HG03196 (cell line): ENCODE results near the gene NPLOC4.

Source experiments
- ATAC-seq: cut with Tn5 transposase; IDR thresholded peaks from one replicate; pipeline ENCODE4 v1.9.1; 2021; ENCODE audit not compliant: unreplicated experiment

Gene NPLOC4

GRCh38 chr17:81520021-81520901 lies 116.7 kb downstream of the NPLOC4 start:
- no peak for ATAC-seq

- no peak for ATAC-seq
Measured at GRCh38 chr17:81519284-81520020, 117.5 kb downstream of the NPLOC4 start.

DNA sequence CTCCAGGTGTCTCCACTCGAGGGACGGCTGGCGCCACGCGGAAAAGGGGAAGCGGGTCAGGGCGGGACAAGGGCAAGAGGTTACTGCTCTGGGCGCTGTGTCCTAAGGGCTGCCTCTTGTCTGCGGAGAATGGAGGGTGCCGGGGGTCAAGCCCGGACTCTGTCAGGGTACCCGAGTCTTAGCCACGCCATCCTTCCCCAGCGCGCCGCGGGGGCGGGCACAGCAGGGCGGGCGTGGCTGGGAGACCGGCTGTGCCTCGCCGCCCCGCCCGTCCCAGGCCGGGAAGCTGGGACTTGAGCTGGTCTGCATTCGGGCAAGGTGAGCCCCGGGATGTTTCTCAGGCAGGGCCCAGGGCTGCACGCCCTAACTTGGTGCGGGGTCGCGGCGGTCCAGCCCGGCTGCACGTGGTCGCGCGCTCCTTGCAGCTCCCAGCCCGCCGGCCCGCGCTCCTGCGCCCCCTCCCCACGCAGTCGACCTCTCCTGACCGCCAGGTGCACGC lies 118.1 kb downstream of the NPLOC4 start:
- no peak for ATAC-seq

DNA sequence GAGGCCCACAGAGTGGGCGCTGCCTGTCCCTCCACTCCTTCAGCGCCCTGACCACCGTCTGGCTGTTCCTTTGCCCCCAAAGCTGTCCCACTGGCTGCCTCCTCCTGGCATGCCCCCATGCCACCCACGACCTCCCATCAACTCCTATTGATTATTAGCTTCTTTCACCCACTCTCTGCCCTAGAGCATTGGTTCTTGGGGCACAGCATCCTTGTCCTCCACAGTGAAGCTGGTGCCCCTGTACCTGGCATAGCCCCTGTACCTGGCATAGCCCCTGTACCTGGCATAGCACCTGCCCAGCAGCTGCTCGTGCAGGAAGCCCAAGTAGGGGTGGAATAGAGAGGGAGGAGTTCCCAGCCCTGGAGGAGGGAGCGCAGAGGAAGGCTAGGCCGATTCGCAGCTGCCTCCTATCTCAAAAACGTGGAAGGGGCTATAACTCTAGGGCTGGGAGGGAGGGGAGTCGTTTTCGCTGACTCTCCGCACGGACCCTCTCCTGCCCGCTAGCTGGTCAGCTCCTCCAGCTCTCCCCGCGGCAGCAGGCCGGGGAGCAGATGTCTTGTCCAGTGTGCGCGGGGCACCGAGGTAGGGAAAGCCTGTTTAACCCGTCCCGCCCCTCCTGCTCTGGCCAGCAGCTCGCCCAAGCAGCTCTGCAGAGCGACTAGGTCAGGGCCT lies 118.7 kb downstream of the NPLOC4 start:
- ATAC-seq: no peak

GRCh38 chr17:81517339-81518112 lies 119.4 kb downstream of the NPLOC4 start:
- ATAC-seq: peak; percentile 23

GRCh38 chr17:81517009-81517338 lies 119.9 kb downstream of the NPLOC4 start:
- no peak for ATAC-seq

DNA sequence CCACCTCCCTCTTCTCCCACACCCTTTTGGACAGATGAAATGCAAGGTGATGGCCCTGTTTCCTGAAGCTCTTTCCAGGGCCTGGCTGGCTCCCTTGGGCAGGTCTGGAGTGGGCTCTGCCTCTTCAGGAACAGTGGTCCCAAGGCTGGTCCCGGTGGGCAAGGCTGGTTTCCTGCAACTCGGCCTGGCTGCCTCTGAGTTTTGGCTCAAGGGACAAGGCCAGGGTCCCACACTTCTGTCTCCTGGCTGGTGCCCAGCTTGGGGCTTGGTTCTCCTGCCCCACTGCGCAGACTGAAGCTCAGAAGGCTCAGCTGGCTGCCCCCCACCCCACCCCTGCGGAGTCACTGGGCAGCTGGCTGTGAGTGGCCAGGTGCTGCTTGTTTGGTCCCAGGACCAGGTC lies 120.5 kb downstream of the NPLOC4 start:
- no peak for ATAC-seq

DNA sequence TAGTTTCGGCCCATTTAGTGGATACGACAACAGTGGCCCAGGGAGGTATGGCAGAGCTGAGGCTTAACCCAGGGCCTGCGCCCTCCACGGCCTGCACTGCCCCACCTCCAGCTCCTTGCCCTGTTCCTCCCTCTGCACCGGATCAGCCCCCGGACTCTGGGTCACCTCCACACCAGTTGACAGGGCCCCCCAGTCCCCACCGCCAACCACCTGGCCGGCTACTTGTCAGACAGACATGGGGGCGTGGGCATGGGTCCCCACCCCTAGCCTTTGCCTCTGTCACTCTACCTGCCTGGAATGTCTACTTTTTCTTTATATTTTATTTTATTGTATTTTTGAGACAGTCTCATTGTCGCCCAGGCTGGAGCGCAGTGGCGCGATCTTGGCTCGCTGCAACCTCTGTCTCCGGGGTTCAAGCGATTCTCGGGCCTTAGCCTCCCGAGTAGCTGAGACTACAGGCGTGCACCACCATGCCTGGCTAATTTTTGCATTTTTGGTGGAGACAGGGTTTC lies 121.3 kb downstream of the NPLOC4 start:
- no peak for ATAC-seq

DNA sequence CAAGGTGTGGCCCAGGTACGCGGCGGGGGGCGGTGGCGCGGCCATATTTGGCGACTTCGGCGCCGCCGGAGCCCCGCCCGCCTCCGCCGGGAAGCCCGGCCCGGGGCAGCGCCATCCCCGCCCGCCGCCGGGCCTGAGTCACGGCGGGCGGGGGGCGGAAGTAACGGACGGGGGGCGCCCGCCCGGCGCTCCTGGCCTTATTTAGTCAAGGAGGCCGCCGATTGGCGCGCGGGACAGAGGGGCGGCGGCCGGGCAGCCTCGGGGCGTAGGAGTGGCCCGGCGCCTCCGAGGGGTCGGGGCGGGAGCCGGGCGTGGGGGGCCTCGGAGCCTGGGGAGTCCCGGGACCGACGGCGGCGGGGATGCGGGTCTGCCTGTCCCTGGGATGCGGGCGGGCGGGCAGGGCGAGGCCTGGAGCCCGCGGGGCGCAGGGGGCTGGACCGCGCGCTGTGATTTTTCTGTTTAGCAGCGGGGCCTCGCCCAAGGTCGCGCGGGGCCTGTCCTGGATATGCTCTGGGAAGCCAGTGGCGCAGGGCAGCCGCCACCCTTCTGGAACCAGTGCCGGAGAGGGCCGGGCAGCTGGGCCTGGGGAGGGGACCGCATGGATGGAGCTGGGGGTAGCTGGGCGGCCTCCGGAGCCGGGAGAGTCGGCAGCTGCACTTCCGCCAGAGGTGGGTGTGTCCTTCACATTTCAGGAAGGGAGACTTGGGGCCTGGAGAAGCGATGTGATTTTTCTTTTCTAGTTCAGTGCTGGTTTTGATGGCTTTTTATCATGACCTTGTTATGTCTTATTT lies 122.0 kb downstream of the NPLOC4 start:
- peak; percentile 20 for ATAC-seq

- ATAC-seq: no peak
Measured at GRCh38 chr17:81514489-81514738, 122.5 kb downstream of the NPLOC4 start.

GRCh38 chr17:81513753-81514488 lies 123.0 kb downstream of the NPLOC4 start:
- ATAC-seq: no peak

DNA sequence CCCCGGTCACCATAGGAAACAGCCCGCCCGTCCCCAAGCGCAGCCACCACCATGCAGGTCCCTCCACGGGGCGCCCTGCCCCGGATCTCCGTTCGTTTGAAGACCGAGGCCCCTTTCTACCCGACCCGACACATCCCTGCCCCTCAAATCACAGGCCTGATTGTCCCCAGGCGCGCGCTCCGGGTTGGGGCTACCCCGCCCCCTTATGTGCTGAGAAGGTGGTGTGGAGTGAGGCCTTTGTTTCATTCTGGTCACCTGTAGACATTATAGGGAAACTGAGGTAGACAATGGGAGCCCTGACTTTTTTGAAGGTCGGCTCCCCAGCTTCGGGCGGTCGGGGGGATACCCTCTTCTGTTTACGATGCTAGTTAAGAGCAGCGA lies 123.5 kb downstream of the NPLOC4 start:
- no peak for ATAC-seq

DNA sequence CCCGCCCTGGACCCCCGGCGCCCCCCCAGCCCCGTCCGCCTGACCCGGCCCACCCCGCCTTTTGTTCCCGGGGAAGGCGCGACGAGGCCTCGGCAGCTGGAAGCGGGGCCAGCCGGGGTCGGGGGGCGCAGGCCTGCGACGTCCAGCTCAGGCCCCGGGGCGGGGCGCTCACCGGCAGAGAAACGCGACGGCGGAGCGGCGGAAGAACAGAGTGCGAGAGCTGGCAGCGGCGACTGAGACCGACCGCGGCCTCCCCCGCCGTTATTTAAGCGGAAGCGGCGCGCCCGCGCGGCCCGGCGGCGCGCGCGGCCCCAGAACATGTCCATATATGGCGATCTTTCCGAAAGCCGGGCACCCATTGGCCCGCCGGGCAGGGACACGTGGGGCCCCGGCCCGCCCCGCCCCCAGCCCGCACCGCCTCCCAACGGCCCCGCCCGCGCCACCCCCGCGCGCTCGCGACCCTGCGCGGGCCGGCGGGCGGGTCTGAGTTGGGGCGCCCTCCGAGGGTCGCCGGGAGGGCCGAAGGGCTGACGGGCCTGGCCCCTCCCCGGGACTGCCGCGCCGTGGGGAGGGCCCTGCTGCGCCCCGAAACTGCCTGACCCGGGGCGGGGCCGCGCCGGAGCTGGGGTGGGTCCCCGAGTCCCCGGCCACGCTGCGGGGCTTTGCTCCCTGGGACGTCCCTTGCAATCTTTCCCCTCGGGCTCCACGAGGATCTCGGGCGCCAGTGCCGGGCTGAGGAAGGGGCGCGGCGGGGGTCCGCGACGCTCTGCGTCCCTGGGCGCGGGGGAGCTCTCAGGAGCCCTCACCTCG lies 124.1 kb downstream of the NPLOC4 start, which contains the start of gene ACTG1:
TSS of gene ACTG1 (minus strand) at position 238 of the 810 bp plus-strand sequence. CDS start 445 bp downstream, outside the sequence.
- ATAC-seq: peak; percentile 42

DNA sequence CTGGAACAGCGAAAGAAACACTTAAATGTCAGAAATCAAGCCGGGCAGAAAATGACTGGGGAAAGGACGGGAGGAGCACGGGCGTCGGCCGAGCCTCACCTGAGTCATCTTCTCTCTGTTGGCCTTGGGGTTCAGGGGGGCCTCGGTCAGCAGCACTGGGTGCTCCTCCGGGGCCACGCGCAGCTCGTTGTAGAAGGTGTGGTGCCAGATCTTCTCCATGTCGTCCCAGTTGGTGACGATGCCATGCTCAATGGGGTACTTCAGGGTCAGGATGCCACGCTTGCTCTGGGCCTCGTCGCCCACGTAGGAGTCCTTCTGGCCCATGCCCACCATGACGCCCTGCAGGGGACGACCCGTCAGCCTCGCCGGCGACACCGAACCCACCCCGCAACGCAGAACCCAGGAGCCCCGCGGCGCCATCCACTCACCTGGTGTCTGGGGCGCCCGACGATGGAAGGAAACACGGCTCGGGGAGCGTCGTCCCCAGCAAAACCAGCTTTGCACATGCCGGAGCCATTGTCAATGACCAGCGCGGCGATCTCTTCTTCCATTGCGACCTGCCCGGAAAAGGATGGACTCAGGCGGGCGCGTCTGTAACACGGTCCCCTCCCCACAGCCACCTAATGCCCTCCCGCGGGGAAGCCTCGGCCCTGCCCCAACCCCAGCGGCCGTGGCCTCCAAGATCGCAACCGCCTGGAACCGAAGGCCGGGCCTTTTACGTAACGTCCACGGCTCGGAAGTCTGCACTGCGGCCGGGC lies 124.9 kb downstream of the NPLOC4 start:
- no peak for ATAC-seq

DNA sequence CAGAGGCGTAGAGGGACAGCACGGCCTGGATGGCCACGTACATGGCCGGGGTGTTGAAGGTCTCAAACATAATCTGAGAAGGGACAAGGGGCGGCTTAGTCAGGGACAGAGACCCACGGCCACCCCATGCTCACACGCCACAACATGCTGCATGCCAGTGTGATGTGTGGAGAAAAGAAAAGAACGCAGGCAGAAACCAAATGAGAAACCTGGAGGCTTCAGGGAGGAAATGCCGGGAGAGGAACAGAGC lies 125.4 kb downstream of the NPLOC4 start:
- no peak for ATAC-seq

DNA sequence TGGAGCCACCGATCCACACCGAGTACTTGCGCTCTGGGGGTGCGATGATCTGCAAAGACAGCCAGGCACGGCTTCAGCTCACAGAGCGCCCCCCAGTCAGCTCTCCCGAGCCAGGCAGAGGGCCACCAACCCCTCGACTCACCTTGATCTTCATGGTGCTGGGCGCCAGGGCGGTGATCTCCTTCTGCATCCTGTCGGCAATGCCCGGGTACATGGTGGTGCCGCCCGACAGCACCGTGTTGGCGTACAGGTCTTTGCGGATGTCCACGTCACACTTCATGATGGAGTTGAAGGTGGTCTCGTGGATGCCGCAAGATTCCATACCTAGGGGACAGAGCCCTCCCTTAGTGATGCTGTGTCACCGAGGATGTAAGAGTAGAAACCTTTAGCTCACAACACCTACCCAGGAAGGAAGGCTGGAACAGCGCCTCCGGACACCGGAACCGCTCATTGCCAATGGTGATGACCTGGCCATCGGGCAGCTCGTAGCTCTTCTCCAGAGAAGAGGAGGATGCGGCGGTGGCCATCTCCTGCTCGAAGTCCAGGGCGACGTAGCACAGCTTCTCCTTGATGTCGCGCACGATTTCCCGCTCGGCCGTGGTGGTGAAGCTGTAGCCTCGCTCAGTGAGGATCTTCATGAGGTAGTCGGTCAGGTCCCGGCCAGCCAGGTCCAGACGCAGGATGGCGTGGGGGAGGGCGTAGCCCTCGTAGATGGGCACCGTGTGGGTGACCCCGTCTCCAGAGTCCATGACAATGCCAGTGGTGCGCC lies 125.9 kb downstream of the NPLOC4 start:
- no peak for ATAC-seq
